Kidney epithelial cell (primary cell): ENCODE measurements around the gene ARSI. TPM values are rescaled to one million over a fixed set of nuclear protein-coding genes. Genes with fewer than 3 reads are reported as not detected.

Source experiments
- DNase-seq: peaks from one replicate; pipeline ENCODE4 v3.0.0-alpha.2; 2010; ENCODE audit warnings: low read depth
- H3K27me3 ChIP-seq: 2 replicates; pipeline ENCODE4 v1.6.0; 2011; ENCODE audit warnings: low read length; ENCODE audit not compliant: control insufficient read depth, insufficient read depth
- H3K36me3 ChIP-seq: 2 replicates; pipeline ENCODE4 v1.5.1; 2011; ENCODE audit warnings: low read length; ENCODE audit not compliant: control insufficient read depth, insufficient read depth
- H3K4me3 ChIP-seq: 2 replicates; pipeline ENCODE4 v1.5.1; 2011; ENCODE audit warnings: low read depth, mild to moderate bottlenecking, control low read depth, low read length
- CTCF ChIP-seq: IDR thresholded peaks from 2 replicates; pipeline ENCODE4 v1.5.1; 2011; ENCODE audit warnings: mild to moderate bottlenecking, moderate library complexity, low read length, control low read depth, inconsistent platforms; ENCODE audit not compliant: insufficient read depth, poor library complexity, severe bottlenecking
- total RNA-seq: library from RNA; depleted of rRNA; stranded (reverse); fragments of >200 nt; gene quantifications from 2 replicates; pipeline ENCODE4 v1.2.3, GENCODE V29; 2015

The ARSI gene
- total RNA-seq, 1 donor from 2014 or later, result 2.4 TPM

- no peak for TF ChIP-seq CTCF
- no peak for DNase-seq
- Histone ChIP-seq H3K27me3 (peaks cover 14% of the 10 kb centered on the region), H3K4me3 (no peak overlapping the region), H3K36me3 (no peaks in the 10 kb centered on the region)
These were observed 17.6 kb downstream of the ARSI start for GRCh38 chr5:150285114-150285513.

- peaks cover 6% of the 10 kb centered on the region for H3K27me3 ChIP-seq
- H3K4me3 ChIP-seq, result no peak overlapping the region
- TF ChIP-seq CTCF, result no peak
- H3K36me3 ChIP-seq, result no peaks in the 10 kb centered on the region
- no peak for DNase-seq
These were observed 18.4 kb downstream of the ARSI start for GRCh38 chr5:150284311-150284710.

DNA sequence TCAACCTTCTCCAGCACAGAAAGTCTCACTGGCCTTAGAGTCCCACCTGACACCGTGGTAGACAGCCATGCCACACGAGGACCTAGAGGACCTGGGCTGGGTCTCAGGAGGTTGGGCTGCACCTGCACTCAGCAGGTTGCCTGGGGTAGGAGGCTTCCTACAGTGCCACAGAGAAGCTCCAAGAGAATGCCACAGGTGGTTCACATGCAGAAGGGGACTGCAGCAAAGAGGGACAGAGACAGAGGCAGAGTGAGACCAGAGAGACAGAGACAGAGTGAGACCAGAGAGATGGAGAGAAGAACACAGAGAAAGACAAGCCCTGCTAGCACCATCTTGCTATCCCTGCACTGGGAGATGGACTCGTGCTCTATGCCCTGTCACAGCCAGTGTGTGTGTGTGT is 18.8 kb downstream of the ARSI start:
- no peak for TF ChIP-seq CTCF
- H3K27me3 ChIP-seq, result peaks cover 2% of the 10 kb centered on the region
- DNase-seq, result no peak
- H3K36me3 ChIP-seq, result no peaks in the 10 kb centered on the region
- no peak overlapping the region for H3K4me3 ChIP-seq

DNA sequence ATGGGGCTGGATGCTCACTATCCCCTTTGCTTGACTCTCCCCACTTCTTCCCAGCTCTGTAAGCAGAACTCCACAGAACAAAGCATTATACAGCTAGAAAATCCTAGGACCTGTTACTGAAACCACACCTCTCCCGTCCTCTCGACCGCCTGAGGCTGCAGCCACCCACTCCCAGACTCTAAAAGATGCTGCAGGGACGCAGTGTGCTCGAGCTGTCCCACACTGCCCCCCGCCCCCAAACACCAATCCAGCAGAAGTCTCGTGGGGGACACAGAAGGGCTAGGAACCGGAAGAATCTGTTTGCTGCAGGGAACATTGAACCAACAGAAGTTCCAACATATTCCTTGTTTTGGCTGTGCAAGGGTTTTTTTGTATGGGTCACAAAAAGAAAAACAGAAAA is 20.7 kb downstream of the ARSI start:
- DNase-seq, result no peak
- Histone ChIP-seq H3K4me3 (no peak overlapping the region), H3K27me3 (peaks cover 2% of the 10 kb centered on the region), H3K36me3 (no peaks in the 10 kb centered on the region)
- no peak for TF ChIP-seq CTCF

DNA sequence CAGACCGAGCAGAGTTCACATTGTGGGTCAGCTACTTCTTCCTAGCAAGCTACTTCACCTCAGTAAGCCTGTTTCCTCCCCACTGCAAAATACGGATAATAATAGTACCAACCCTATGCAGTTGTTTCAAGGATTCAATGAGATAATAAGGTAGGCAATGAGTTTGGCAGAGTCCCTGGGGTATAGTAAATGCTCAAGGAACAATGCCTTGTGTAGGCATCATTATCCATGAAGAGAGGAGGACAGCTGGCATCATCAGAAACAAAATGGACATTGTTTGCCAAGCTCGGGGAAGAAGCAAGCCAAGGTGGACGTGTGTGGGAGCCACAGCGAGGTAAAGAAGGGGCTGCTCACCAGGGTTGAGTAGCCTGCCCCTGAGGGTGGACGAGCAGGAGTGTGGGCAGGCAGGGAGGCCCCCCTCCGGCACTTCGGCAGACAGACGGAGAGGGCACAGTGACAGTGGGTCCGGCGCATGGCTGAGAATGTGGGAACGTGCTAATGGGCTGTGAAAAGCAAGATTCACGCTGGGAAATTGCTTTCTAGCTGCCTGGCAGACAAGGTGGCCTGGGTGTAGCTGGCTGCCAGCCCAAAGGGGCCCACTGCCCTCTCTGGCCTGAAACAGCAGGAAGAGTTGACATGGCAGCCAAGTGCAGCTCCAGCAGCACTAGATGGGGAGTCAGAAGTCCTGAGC is 23.2 kb downstream of the ARSI start:
- H3K36me3 ChIP-seq, result no peaks in the 10 kb centered on the region
- peaks cover 2% of the 10 kb centered on the region for H3K27me3 ChIP-seq
- no peak for DNase-seq
- no peak for TF ChIP-seq CTCF
- no peak overlapping the region for H3K4me3 ChIP-seq

- no peaks in the 10 kb centered on the region for H3K27me3 ChIP-seq
- no peak for TF ChIP-seq CTCF
- H3K36me3 ChIP-seq, result no peaks in the 10 kb centered on the region
- peak; percentile 56 for DNase-seq
- no peak overlapping the region for H3K4me3 ChIP-seq
These were observed 23.8 kb downstream of the ARSI start for GRCh38 chr5:150278916-150279315.
